ENCODE measurements around the gene CRADD. TPM values are rescaled to one million over a fixed set of nuclear protein-coding genes. Genes with fewer than 3 reads are reported as not detected.

The CRADD gene
- total RNA-seq, 1 donor from 2014 or later, result 8.1 TPM

- H3K27ac Mint-ChIP-seq, result no peak overlapping the region
- H3K4me1 Mint-ChIP-seq, result peaks cover 27% of the 10 kb centered on the region
- H3K9me3 Mint-ChIP-seq, result peaks cover 8% of the 10 kb centered on the region
- H3K36me3 Mint-ChIP-seq (ENCODE audit: low read depth), result peaks cover 8% of the 10 kb centered on the region
- intact Hi-C loops (cut with micrococcal nuclease), result no loop called here
- H3K4me3 Mint-ChIP-seq, result no peak overlapping the region
- H3K27me3 Mint-ChIP-seq, result no peaks in the 10 kb centered on the region
- DNase-seq, result no peak
Observed at GRCh38 chr12:93844164-93844784, 167.1 kb downstream of the CRADD start.

GRCh38 chr12:93846936-93847516 is 169.9 kb downstream of the CRADD start:
- Mint-ChIP-seq H3K4me3 (peak overlapping the region; percentile 43), H3K27me3 (no peaks in the 10 kb centered on the region), H3K36me3 (ENCODE audit: low read depth) (peaks cover 13% of the 10 kb centered on the region), H3K27ac (peak overlapping the region; percentile 62), H3K9me3 (peaks cover 8% of the 10 kb centered on the region), H3K4me1 (peaks cover 43% of the 10 kb centered on the region)
- intact Hi-C loops (cut with micrococcal nuclease), result loop anchor here (1.0 to 5.0 kb wide), 4 partner anchors 34 to 275 kb away; partner anchors contain the start of gene SOCS2
- DNase-seq, result no peak

DNA sequence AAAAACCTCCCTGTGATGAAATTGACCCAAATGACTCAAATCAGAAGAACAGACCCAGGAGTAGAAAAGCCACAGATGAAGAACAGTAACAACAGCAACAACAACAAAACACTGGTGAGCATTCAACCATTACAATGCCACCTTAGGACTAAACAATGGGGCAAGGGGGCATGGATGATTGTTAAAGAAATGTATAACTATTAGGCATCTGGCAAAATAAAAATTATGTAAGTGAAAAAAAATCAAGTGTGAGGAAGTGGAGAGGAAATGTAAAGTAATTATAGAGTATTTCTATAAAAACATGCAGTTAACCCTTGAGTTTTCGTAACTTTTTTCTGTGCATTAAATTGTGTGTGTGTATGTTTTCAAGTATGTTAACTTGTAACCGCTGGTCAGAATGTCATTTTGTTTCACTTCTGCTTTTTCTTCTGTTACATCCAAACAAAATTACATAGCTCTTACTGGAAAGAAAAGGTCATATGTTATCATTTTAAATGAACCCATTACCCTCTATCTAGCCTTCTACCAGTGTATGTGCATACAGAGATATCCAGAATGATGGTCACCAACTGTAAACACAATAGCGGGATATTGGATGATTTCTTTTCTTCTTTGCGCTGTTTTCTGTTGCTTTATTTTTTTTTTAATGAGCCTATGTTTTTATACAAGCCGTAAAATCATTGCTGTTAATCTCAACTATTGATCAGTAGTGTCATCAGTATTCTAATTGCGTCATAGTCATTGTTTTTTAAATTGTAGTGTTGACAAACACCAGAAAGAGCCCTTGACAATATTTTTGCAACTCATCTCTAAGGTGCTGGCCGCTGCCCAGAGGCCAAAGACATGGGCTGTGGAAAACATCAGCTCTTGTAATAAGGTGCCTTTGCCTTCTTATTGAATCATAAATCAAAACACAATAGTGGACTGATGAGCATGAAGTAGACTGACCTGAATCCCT is 170.6 kb downstream of the CRADD start:
- peak; percentile 73 for DNase-seq
- H3K36me3 Mint-ChIP-seq (ENCODE audit: low read depth), result peaks cover 13% of the 10 kb centered on the region
- H3K27me3 Mint-ChIP-seq, result no peaks in the 10 kb centered on the region
- H3K4me1 Mint-ChIP-seq, result peaks cover 48% of the 10 kb centered on the region
- peak overlapping the region; percentile 43 for H3K4me3 Mint-ChIP-seq
- H3K27ac Mint-ChIP-seq, result peak overlapping the region; percentile 62
- intact Hi-C loops (cut with micrococcal nuclease), result loop anchor here (1.0 to 5.0 kb wide), 4 partner anchors 33 to 275 kb away; partner anchors contain the start of gene SOCS2
- H3K9me3 Mint-ChIP-seq, result peaks cover 8% of the 10 kb centered on the region

DNA sequence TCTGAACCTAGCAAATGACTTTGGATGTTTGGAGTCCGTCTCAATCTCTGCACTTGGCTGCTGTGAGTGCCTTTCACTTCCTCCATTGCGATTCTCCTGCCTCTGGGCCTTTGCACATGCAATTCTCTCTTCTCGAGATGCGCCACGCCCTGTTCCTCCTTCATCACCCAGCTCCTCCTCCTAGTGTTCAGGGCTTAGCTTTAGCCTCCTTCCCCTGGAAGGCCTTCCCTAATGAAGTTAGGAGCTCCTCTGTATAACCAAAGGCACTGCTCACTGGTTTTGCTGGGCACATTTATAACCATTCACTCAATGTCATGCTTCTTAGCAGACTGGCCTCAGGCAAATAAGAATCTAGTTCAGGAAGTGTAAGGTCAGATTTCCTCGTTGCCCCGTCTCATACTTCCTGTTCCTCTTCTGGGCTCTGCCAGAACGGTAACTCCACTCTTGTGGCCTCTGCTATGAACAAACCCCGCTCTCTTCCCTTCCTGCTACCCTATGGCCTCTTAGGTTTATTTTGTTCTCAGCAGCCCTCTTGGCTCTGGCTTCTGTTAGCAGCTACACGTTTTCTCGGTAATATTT is 171.4 kb downstream of the CRADD start:
- Mint-ChIP-seq H3K36me3 (ENCODE audit: low read depth) (peaks cover 13% of the 10 kb centered on the region), H3K4me1 (peaks cover 48% of the 10 kb centered on the region), H3K4me3 (no peak overlapping the region), H3K27ac (peak overlapping the region; percentile 84), H3K9me3 (peaks cover 8% of the 10 kb centered on the region), H3K27me3 (no peaks in the 10 kb centered on the region)
- intact Hi-C loops (cut with micrococcal nuclease), result loop anchor here (5.0 kb wide), 2 partner anchors 254 to 276 kb away; partner anchors contain the start of gene SOCS2
- peak; percentile 61 for DNase-seq

- peak; percentile 49 for DNase-seq
- H3K4me3 Mint-ChIP-seq, result no peak overlapping the region
- no peak overlapping the region for H3K27ac Mint-ChIP-seq
- H3K9me3 Mint-ChIP-seq, result peaks cover 8% of the 10 kb centered on the region
- H3K4me1 Mint-ChIP-seq, result peaks cover 55% of the 10 kb centered on the region
- peaks cover 13% of the 10 kb centered on the region for H3K36me3 Mint-ChIP-seq (ENCODE audit: low read depth)
- no peaks in the 10 kb centered on the region for H3K27me3 Mint-ChIP-seq
- intact Hi-C loops (cut with micrococcal nuclease), result loop anchor here (5.0 kb wide), 2 partner anchors 252 to 278 kb away; partner anchors contain the start of gene SOCS2
Observed at GRCh38 chr12:93849946-93850345, 172.8 kb downstream of the CRADD start.

GRCh38 chr12:93850481-93851256 is 173.5 kb downstream of the CRADD start:
- intact Hi-C loops (cut with micrococcal nuclease), result no loop called here
- Mint-ChIP-seq H3K27me3 (no peaks in the 10 kb centered on the region), H3K36me3 (ENCODE audit: low read depth) (peaks cover 11% of the 10 kb centered on the region), H3K9me3 (peaks cover 8% of the 10 kb centered on the region), H3K4me3 (peak overlapping the region; percentile 19), H3K27ac (no peak overlapping the region), H3K4me1 (peaks cover 51% of the 10 kb centered on the region)
- peak; percentile 57 for DNase-seq

- Mint-ChIP-seq H3K4me1 (peaks cover 55% of the 10 kb centered on the region), H3K27ac (no peak overlapping the region), H3K9me3 (peaks cover 8% of the 10 kb centered on the region), H3K27me3 (no peaks in the 10 kb centered on the region), H3K4me3 (peak overlapping the region; percentile 19), H3K36me3 (ENCODE audit: low read depth) (peaks cover 11% of the 10 kb centered on the region)
- peak; percentile 86 for DNase-seq
- intact Hi-C loops (cut with micrococcal nuclease), result no loop called here
Observed at GRCh38 chr12:93851257-93851671, 174.1 kb downstream of the CRADD start.

DNA sequence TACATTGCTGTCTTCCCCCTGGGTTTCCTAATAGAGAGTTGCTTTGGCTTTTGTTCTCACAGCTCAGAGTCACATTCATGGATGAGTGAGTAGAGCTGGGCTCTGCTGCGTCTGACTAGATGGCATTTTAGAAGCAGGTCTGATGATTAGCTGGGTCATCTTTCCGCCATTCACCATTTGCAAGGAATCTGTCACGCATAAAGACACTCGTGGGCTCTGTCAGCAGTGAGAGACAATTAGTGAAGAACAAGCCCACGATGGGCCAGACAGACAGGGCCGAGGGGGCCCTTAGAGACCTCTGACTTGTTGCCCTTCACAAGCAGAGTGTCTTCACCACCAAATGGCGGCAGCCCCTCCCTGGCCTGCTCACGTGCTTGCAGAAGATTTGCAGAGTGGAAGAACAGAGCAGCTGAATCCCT is 175.0 kb downstream of the CRADD start:
- no peak overlapping the region for H3K27ac Mint-ChIP-seq
- H3K36me3 Mint-ChIP-seq (ENCODE audit: low read depth), result peaks cover 11% of the 10 kb centered on the region
- intact Hi-C loops (cut with micrococcal nuclease), result no loop called here
- H3K4me1 Mint-ChIP-seq, result peaks cover 54% of the 10 kb centered on the region
- peaks cover 8% of the 10 kb centered on the region for H3K9me3 Mint-ChIP-seq
- no peaks in the 10 kb centered on the region for H3K27me3 Mint-ChIP-seq
- H3K4me3 Mint-ChIP-seq, result no peak overlapping the region
- no peak for DNase-seq

- H3K9me3 Mint-ChIP-seq, result peaks cover 4% of the 10 kb centered on the region
- no peak overlapping the region for H3K27ac Mint-ChIP-seq
- peak; percentile 54 for DNase-seq
- no peaks in the 10 kb centered on the region for H3K27me3 Mint-ChIP-seq
- H3K36me3 Mint-ChIP-seq (ENCODE audit: low read depth), result peaks cover 5% of the 10 kb centered on the region
- intact Hi-C loops (cut with micrococcal nuclease), result no loop called here
- no peak overlapping the region for H3K4me3 Mint-ChIP-seq
- H3K4me1 Mint-ChIP-seq, result peaks cover 41% of the 10 kb centered on the region
Observed at GRCh38 chr12:93853698-93854478, 176.7 kb downstream of the CRADD start.

- Mint-ChIP-seq H3K36me3 (ENCODE audit: low read depth) (peaks cover 1% of the 10 kb centered on the region), H3K27me3 (no peaks in the 10 kb centered on the region), H3K27ac (no peak overlapping the region), H3K9me3 (peaks cover 4% of the 10 kb centered on the region), H3K4me3 (no peak overlapping the region), H3K4me1 (peaks cover 37% of the 10 kb centered on the region)
- peak; percentile 41 for DNase-seq
- intact Hi-C loops (cut with micrococcal nuclease), result loop anchor here (5.0 kb wide), 1 partner anchor 42 kb away; no protein-coding TSS in a partner anchor
Observed at GRCh38 chr12:93855261-93855660, 178.1 kb downstream of the CRADD start.

DNA sequence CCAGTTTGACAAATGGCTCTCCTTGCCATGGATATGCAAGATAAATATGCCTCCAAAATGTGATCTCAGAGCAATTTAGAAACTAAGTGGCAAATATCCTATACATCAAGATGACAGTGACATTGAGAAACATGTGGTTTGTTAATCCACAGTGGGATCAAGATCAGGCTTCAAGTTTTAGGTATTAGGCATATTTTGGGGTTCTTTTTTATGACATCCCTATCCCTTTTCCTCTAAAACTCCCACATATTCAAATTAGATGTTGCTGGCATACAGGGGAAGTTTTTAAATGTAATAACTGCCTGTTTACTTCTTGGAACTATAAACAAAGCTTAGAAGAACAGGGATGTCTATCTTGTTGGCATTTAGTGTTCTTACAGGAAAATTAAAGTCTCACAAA is 179.4 kb downstream of the CRADD start:
- peaks cover 9% of the 10 kb centered on the region for H3K9me3 Mint-ChIP-seq
- H3K27ac Mint-ChIP-seq, result no peak overlapping the region
- peaks cover 30% of the 10 kb centered on the region for H3K4me1 Mint-ChIP-seq
- no peaks in the 10 kb centered on the region for H3K27me3 Mint-ChIP-seq
- peaks cover 3% of the 10 kb centered on the region for H3K36me3 Mint-ChIP-seq (ENCODE audit: low read depth)
- DNase-seq, result no peak
- H3K4me3 Mint-ChIP-seq, result no peak overlapping the region
- intact Hi-C loops (cut with micrococcal nuclease), result loop anchor here (5.0 kb wide), 1 partner anchor 41 kb away; no protein-coding TSS in a partner anchor

- DNase-seq, result peak; percentile 46
- Mint-ChIP-seq H3K4me1 (peaks cover 25% of the 10 kb centered on the region), H3K4me3 (no peak overlapping the region), H3K27me3 (no peaks in the 10 kb centered on the region), H3K27ac (no peak overlapping the region), H3K9me3 (peaks cover 13% of the 10 kb centered on the region), H3K36me3 (ENCODE audit: low read depth) (peaks cover 5% of the 10 kb centered on the region)
- intact Hi-C loops (cut with micrococcal nuclease), result loop anchor here (5.0 kb wide), 1 partner anchor 40 kb away; no protein-coding TSS in a partner anchor
Observed at GRCh38 chr12:93857279-93857938, 180.2 kb downstream of the CRADD start.

Measured in activated CD4-positive, alpha-beta T cell treated with anti-CD3 and anti-CD28 coated beads, Interleukin-2, amount 10 ng/mL, durations not matched to agents 24 days and 14 days (primary cell).